Measurements from ENCODE around the gene P2RY11.

P2RY11 gene

GRCh38 chr19:10115392-10116084 lies 4.0 kb downstream of the P2RY11 start:
- no peak for DNase-seq (ENCODE audit: low spot score)
- POLR2A ChIA-PET (ENCODE audit: low non-redundant PET), result interaction anchor here (0.5 kb wide), 1 partner anchor 58 kb away, joined by 3 read pairs; no protein-coding TSS in a partner anchor
- TF ChIP-seq CTCF (conservative IDR thresholded peaks at IDR 0.05; ENCODE audit: low read depth), result no peak
- peak overlapping the region; percentile 73 for H3K27ac ChIP-seq
- CTCF ChIA-PET, result no interaction called here

GRCh38 chr19:10116085-10116865 lies 4.8 kb downstream of the P2RY11 start:
- TF ChIP-seq CTCF (conservative IDR thresholded peaks at IDR 0.05; ENCODE audit: low read depth), result no peak
- ChIA-PET CTCF (no interaction called here), POLR2A (ENCODE audit: low non-redundant PET) (interaction anchor here (0.6 kb wide), 2 partner anchors 119 to 127 kb away, joined by 6 to 9 read pairs; no protein-coding TSS in a partner anchor)
- DNase-seq (ENCODE audit: low spot score), result no peak
- peak overlapping the region; percentile 73 for H3K27ac ChIP-seq

- no peak for DNase-seq (ENCODE audit: low spot score)
- H3K27ac ChIP-seq, result peak overlapping the region; percentile 73; the same call in 1 of the 2 replicates
- POLR2A ChIA-PET (ENCODE audit: low non-redundant PET), result interaction anchor here (0.6 kb wide), 1 partner anchor 126 kb away, joined by 9 read pairs; no protein-coding TSS in a partner anchor
- CTCF ChIA-PET, result no interaction called here
- TF ChIP-seq CTCF (conservative IDR thresholded peaks at IDR 0.05; ENCODE audit: low read depth), result no peak
These were observed 5.5 kb downstream of the P2RY11 start for GRCh38 chr19:10116866-10117616.

- H3K27ac ChIP-seq, result peak overlapping the region; percentile 81
- TF ChIP-seq CTCF (conservative IDR thresholded peaks at IDR 0.05; ENCODE audit: low read depth), result no peak
- POLR2A ChIA-PET (ENCODE audit: low non-redundant PET), result no interaction called here
- CTCF ChIA-PET, result interaction anchor here (0.6 kb wide), 1 partner anchor 18 kb away, joined by 3 read pairs; no protein-coding TSS in a partner anchor
- no peak for DNase-seq (ENCODE audit: low spot score)
These were observed 7.5 kb downstream of the P2RY11 start for GRCh38 chr19:10118960-10119359.

GRCh38 chr19:10120538-10121189 lies 9.2 kb downstream of the P2RY11 start:
- ChIA-PET CTCF (interaction anchor here (0.6 kb wide), 1 partner anchor 11 kb away, joined by 7 read pairs; no protein-coding TSS in a partner anchor), POLR2A (ENCODE audit: low non-redundant PET) (no interaction called here)
- TF ChIP-seq CTCF (conservative IDR thresholded peaks at IDR 0.05; ENCODE audit: low read depth), result no peak
- peak; percentile 74 for DNase-seq (ENCODE audit: low spot score)
- peak overlapping the region; percentile 81 for H3K27ac ChIP-seq

Measured in RWPE1 (cell line).